H1 (cell line): Measurements from ENCODE around the gene KRTAP4-12. TPM values are rescaled to one million over a fixed set of nuclear protein-coding genes. Genes with fewer than 3 reads are reported as not detected.

Source experiments
- CTCF ChIA-PET: fragments of 300-600 bp; sonication (Branson Sonifier 250); formaldehyde crosslinking; loops from one replicate; lab custom pipeline; 2021; ENCODE audit not compliant: partially characterized antibody; lab: Charles Lee
- POLR2A ChIA-PET: fragments of 300-600 bp; sonication (Branson Sonifier 250); formaldehyde crosslinking; loops from one replicate; lab custom pipeline; 2021; ENCODE audit warnings: inconsistent platforms; ENCODE audit not compliant: partially characterized antibody; lab: Charles Lee
- DNase-seq, 2 experiments: peaks; one replicate each; pipeline versions ENCODE4 v3.0.0 to v3.0.0-alpha.2; 2010 to 2022; ENCODE audit warnings: low spot score in 2 of 2, low read depth in 1 of 2, mixed read lengths in 1 of 2
- FAIRE-seq: peaks from 2 replicates; lab custom pipeline; 2011; peaks lifted over from hg19 to GRCh38; lab: Jason Lieb, UNC
- H2AFZ ChIP-seq: 2 replicates; pipeline ENCODE4 v1.8.1; 2012; ENCODE audit warnings: low read length, inconsistent platforms
- H2AK5ac ChIP-seq: 2 replicates; pipeline ENCODE4 v1.6.1; 2013; ENCODE audit warnings: low read depth, low read length
- H2BK120ac ChIP-seq: replicated peaks from 2 replicates; pipeline ENCODE3; 2013; ENCODE audit warnings: low read depth, low read length, inconsistent platforms
- H2BK12ac ChIP-seq: 2 replicates; pipeline ENCODE4 v1.6.1; 2013; ENCODE audit warnings: low read depth, low read length
- H2BK15ac ChIP-seq: 2 replicates; pipeline ENCODE4 v1.6.1; 2013; ENCODE audit warnings: low read length
- H2BK20ac ChIP-seq: 2 replicates; pipeline ENCODE4 v1.6.1; 2013; ENCODE audit warnings: low read length
- H2BK5ac ChIP-seq: 2 replicates; pipeline ENCODE4 v1.6.1; 2013; ENCODE audit warnings: low read depth, low read length
- H3K14ac ChIP-seq: 2 replicates; pipeline ENCODE4 v1.6.1; 2013; ENCODE audit warnings: inconsistent platforms; ENCODE audit not compliant: insufficient read length
- H3K18ac ChIP-seq: 2 replicates; pipeline ENCODE4 v1.6.1; 2013; ENCODE audit warnings: low read length; ENCODE audit errors: extremely low read depth
- H3K23ac ChIP-seq: 2 replicates; pipeline ENCODE4 v1.6.1; 2013; ENCODE audit warnings: inconsistent platforms; ENCODE audit not compliant: insufficient read length
- H3K23me2 ChIP-seq: 2 replicates; pipeline ENCODE4 v1.6.1; 2013; ENCODE audit warnings: low read depth, low read length
- H3K27ac ChIP-seq: 2 replicates; pipeline ENCODE4 v1.6.1; 2011; ENCODE audit warnings: low read depth, low read length, inconsistent platforms
- H3K27me3 ChIP-seq, 4 experiments: replicated peaks in 1 of 4; 1 replicate in 1 of 4; 2 replicates in 3 of 4; pipeline versions ENCODE4 v1.6.1 to v1.8.1; 2011 to 2013; ENCODE audit warnings: low read length in 3 of 4, mild to moderate bottlenecking in 3 of 4, inconsistent platforms in 2 of 4, mixed read lengths in 2 of 4, moderate library complexity in 1 of 4; ENCODE audit not compliant: control insufficient read depth in 3 of 4, insufficient read depth in 3 of 4; ENCODE audit errors: extremely low read depth in 1 of 4
- H3K36me3 ChIP-seq, 4 experiments: 2 replicates each; pipeline versions ENCODE4 v1.6.1 to v1.8.1; 2011 to 2013; ENCODE audit warnings: mild to moderate bottlenecking in 4 of 4, low read length in 3 of 4, moderate library complexity in 2 of 4, control low read depth in 1 of 4, inconsistent platforms in 1 of 4; ENCODE audit not compliant: insufficient read depth in 4 of 4, control insufficient read depth in 2 of 4
- H3K4ac ChIP-seq: replicated peaks from 2 replicates; pipeline ENCODE3; 2013; ENCODE audit warnings: low read length, low read depth, mixed read lengths, inconsistent platforms; ENCODE audit not compliant: insufficient read length
- H3K4me1 ChIP-seq, 4 experiments: replicated peaks in 1 of 4; 1 replicate in 1 of 4; 2 replicates in 3 of 4; pipeline versions ENCODE4 v1.6.1 to v1.8.1; 2011 to 2013; ENCODE audit warnings: low read length in 3 of 4, inconsistent platforms in 2 of 4, mixed read lengths in 1 of 4; ENCODE audit not compliant: insufficient read depth in 4 of 4, control insufficient read depth in 3 of 4
- H3K4me2 ChIP-seq, 2 experiments: 2 replicates each; pipeline versions ENCODE4 v1.6.1 to v1.8.1; 2011 to 2013; ENCODE audit warnings: low read depth in 2 of 2, low read length in 2 of 2, control low read depth in 1 of 2, inconsistent platforms in 1 of 2, mild to moderate bottlenecking in 1 of 2; ENCODE audit not compliant: insufficient read depth in 1 of 2
- H3K4me3 ChIP-seq, 4 experiments: fragments of 200-600, 300-600 bp in 1 of 4; sonication (generic), shearing (Covaris generic), sonication (Bioruptor Twin) in 1 of 4; 2 replicates each; pipeline versions ENCODE4 v1.5.1 to v1.8.1; 2011 to 2016; ENCODE audit warnings: low read length in 4 of 4, low read depth in 3 of 4, control low read depth in 2 of 4, inconsistent platforms in 2 of 4, mild to moderate bottlenecking in 2 of 4, mixed read lengths in 1 of 4, moderate library complexity in 1 of 4; ENCODE audit not compliant: insufficient read depth in 2 of 4; ENCODE audit errors: extremely low read depth in 1 of 4
- H3K56ac ChIP-seq: replicated peaks from 2 replicates; pipeline ENCODE3; 2013; ENCODE audit warnings: low read depth, mild to moderate bottlenecking, mixed read lengths, low read length, inconsistent platforms; ENCODE audit not compliant: insufficient read length
- H3K79me1 ChIP-seq: 2 replicates; pipeline ENCODE4 v1.6.1; 2013; ENCODE audit warnings: low read depth, low read length, control low read depth
- H3K79me2 ChIP-seq, 2 experiments: 2 replicates each; pipeline versions ENCODE4 v1.6.1 to v1.8.1; 2012 to 2013; ENCODE audit warnings: low read length in 2 of 2, mild to moderate bottlenecking in 2 of 2, inconsistent platforms in 1 of 2; ENCODE audit not compliant: insufficient read depth in 2 of 2, control insufficient read depth in 1 of 2
- H3K9ac ChIP-seq, 4 experiments: replicated peaks in 1 of 4; 1 replicate in 1 of 4; 2 replicates in 3 of 4; pipeline versions ENCODE4 v1.6.1 to v1.8.1; 2011 to 2013; ENCODE audit warnings: low read depth in 3 of 4, low read length in 3 of 4, control low read depth in 2 of 4, mild to moderate bottlenecking in 2 of 4, moderate library complexity in 2 of 4, inconsistent platforms in 1 of 4; ENCODE audit errors: extremely low read depth in 1 of 4
- H3K9me3 ChIP-seq, 2 experiments: 2 replicates each; pipeline versions ENCODE4 v1.6.1 to v1.8.1; 2012 to 2013; ENCODE audit warnings: mild to moderate bottlenecking in 2 of 2, moderate library complexity in 2 of 2, control low read depth in 1 of 2, inconsistent platforms in 1 of 2, low read depth in 1 of 2, low read length in 1 of 2, mixed read lengths in 1 of 2; ENCODE audit not compliant: insufficient read depth in 2 of 2
- H4K20me1 ChIP-seq, 2 experiments: replicated peaks in 1 of 2; 2 replicates each; pipeline versions ENCODE3 to v1.8.1; 2011 to 2013; ENCODE audit warnings: inconsistent platforms in 2 of 2, low read length in 2 of 2, mild to moderate bottlenecking in 1 of 2; ENCODE audit not compliant: insufficient read depth in 2 of 2, control insufficient read depth in 1 of 2
- H4K5ac ChIP-seq: 2 replicates; pipeline ENCODE4 v1.6.1; 2013; ENCODE audit warnings: low read length, low read depth, mixed read lengths, inconsistent platforms; ENCODE audit not compliant: insufficient read length
- H4K8ac ChIP-seq: 2 replicates; pipeline ENCODE4 v1.8.0; 2013; ENCODE audit warnings: mild to moderate bottlenecking, moderate library complexity, low read length, inconsistent platforms; ENCODE audit not compliant: insufficient read depth; ENCODE audit errors: extremely low read depth
- H4K91ac ChIP-seq: replicated peaks from 2 replicates; pipeline ENCODE3; 2013; ENCODE audit warnings: low read length, mixed read lengths, inconsistent platforms; ENCODE audit not compliant: insufficient read length
- ASH2L ChIP-seq: fragments of 200-600, 300-600 bp; sonication (generic); IDR thresholded peaks from one replicate; pipeline ENCODE4 v1.7.1; 2017; ENCODE audit warnings: low read length
- CREB1 ChIP-seq: IDR thresholded peaks from 2 replicates; pipeline ENCODE4 v1.6.1; 2012; ENCODE audit warnings: inconsistent platforms
- KDM5A ChIP-seq: fragments of 200-600 bp; IDR thresholded peaks from 2 replicates; pipeline ENCODE4 v1.7.1; 2012; ENCODE audit warnings: mild to moderate bottlenecking, low read length, inconsistent platforms, mixed read lengths
- POLR2A ChIP-seq, 2 experiments: IDR thresholded peaks; 1 replicate in 1 of 2; 2 replicates in 1 of 2; pipeline ENCODE4 v1.6.1; 2011; ENCODE audit warnings: low read depth in 2 of 2, low read length in 2 of 2, mild to moderate bottlenecking in 2 of 2; ENCODE audit errors: control extremely low read depth in 1 of 2
- POU5F1 ChIP-seq: IDR thresholded peaks from 2 replicates; pipeline ENCODE4 v1.6.1; 2011; ENCODE audit warnings: low read depth, mild to moderate bottlenecking, low read length, moderate library complexity
- RNF2 ChIP-seq: fragments of 200-900, 300-1000 bp; sonication (generic); IDR thresholded peaks from 2 replicates; pipeline ENCODE4 v1.7.1; 2016; ENCODE audit warnings: borderline replicate concordance, low read depth, mild to moderate bottlenecking, antibody characterized with exemption, low read length; ENCODE audit not compliant: poor library complexity, severe bottlenecking; ENCODE audit errors: missing control alignments
- TAF7 ChIP-seq: optimal IDR thresholded peaks from 2 replicates; pipeline ENCODE3; 2011; ENCODE audit warnings: low read depth, mild to moderate bottlenecking, inconsistent platforms, low read length, moderate library complexity, borderline replicate concordance
- TEAD4 ChIP-seq: IDR thresholded peaks from 2 replicates; pipeline ENCODE4 v1.6.1; 2012; ENCODE audit warnings: low read depth, low read length, inconsistent platforms, mixed read lengths
- WGBS, 2 experiments: shearing (Covaris generic) in 1 of 2; methylation state at CpG; one replicate each; pipeline versions ENCODE4 v1.1.6 to v1.1.7; 2013 to 2015; ENCODE audit warnings: low lambda C conversion rate in 2 of 2, mixed read lengths in 2 of 2, inconsistent platforms in 1 of 2, low coverage in 1 of 2, missing lambda C conversion rate in 1 of 2; ENCODE audit not compliant: insufficient replicate concordance in 2 of 2, insufficient coverage in 1 of 2, insufficient read length in 1 of 2; ENCODE audit errors: extremely low coverage in 1 of 2, missing lambda C conversion rate in 1 of 2; 5-methylcytosine and 5-hydroxymethylcytosine counted together
- polyA plus RNA-seq, 7 experiments: library from polyadenylated mRNA; depleted of rRNA in 3 of 7; stranded (reverse) in 5 of 7; unstranded in 2 of 7; fragments of >200 nt in 5 of 7; fragments of 200-250 nt in 2 of 7; gene quantifications; 1 replicate in 5 of 7; 2 replicates in 1 of 7; 4 replicates in 1 of 7; pipeline versions ENCODE4 v1.2.1 to v1.2.3, GENCODE V29; 2011 to 2013; ENCODE audit warnings: missing spikeins in 2 of 7, mixed read lengths in 2 of 7
- total RNA-seq: library from RNA; stranded (reverse); fragmentation: NEBNext Ultra II Directional; extraction: Animal tissue kit (Norgen Biotek cat#: 25700); gene quantifications from 2 replicates; pipeline ENCODE4 v1.2.1, GENCODE V29; 2021

The KRTAP4-12 gene
- total and polyA plus RNA-seq, 2 of the 8 experiments (the other 6 are each of a cell fraction or from before 2014, with no cell fraction given): not detected

DNA sequence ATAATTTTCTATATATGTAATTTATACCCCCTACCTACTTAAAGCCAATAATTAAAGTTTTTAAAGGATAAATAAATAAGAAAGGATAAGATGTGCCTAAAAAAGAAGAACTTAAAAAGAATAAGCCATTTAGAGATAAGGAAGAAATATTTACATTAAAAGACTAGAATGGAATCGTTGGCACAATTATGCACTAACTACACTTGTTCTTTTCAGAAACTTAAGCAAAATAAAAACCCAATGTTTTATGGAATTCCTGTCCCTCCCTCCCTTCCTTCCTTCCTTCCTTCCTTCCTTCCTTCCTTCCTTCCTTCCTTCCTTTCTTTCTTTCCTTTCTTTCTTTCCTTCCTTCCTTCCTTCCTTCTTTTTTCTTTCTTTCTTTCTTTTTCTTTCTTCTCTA, 20.9 kb upstream of the KRTAP4-12 start:
- H4K20me1 ChIP-seq: no peaks in the 10 kb centered on the region
- no peak overlapping the region for H3K4me3 ChIP-seq
- no peak overlapping the region for H4K8ac ChIP-seq
- no peak overlapping the region for H2BK120ac ChIP-seq
- TF ChIP-seq KDM5A (no peak), POU5F1 (no peak), CREB1 (no peak), TAF7 (no peak), ASH2L (no peak), TEAD4 (no peak), RNF2 (no peak), POLR2A (IDR thresholded peaks at IDR 0.05; ENCODE audit: control extremely low read depth in 1 of 2, low read depth in 2 of 2, low read length in 2 of 2) (no peak)
- TF ChIP-seq, all 59 proteins: peak for 0
- 100% methylated on average over 1 of the region's 1 CpG; no CpG with 5 or more reads in 1 of the 2 experiments for WGBS, 2 experiments
- no peaks in the 10 kb centered on the region for H3K36me3 ChIP-seq
- no peak overlapping the region for H3K18ac ChIP-seq
- no peak overlapping the region for H3K14ac ChIP-seq
- ChIA-PET POLR2A (no interaction called here), CTCF (no interaction called here)
- no peak overlapping the region for H3K56ac ChIP-seq
- H2AFZ ChIP-seq: no peak overlapping the region
- no peak overlapping the region for H2AK5ac ChIP-seq
- no peak overlapping the region for H3K4ac ChIP-seq
- H3K23me2 ChIP-seq: peaks cover 2% of the 10 kb centered on the region; the same call in 1 of the 2 replicates
- H3K4me2 ChIP-seq: no peak overlapping the region
- no peak overlapping the region for H3K27ac ChIP-seq
- no peaks in the 10 kb centered on the region for H3K79me1 ChIP-seq
- no peak overlapping the region for H4K91ac ChIP-seq
- H2BK12ac ChIP-seq: no peak overlapping the region
- no peak overlapping the region for H2BK5ac ChIP-seq
- H4K5ac ChIP-seq: no peak overlapping the region
- H3K79me2 ChIP-seq: no peaks in the 10 kb centered on the region
- FAIRE-seq (no peak), DNase-seq (no peak)
- peaks cover 10 to 12% of the 10 kb centered on the region in 2 experiments; a peak in 3 of 4 replicates for H3K9me3 ChIP-seq
- H3K23ac ChIP-seq: no peak overlapping the region
- no peak overlapping the region for H2BK20ac ChIP-seq
- no peak overlapping the region for H2BK15ac ChIP-seq
- no peaks in the 10 kb centered on the region for H3K4me1 ChIP-seq
- no peaks in the 10 kb centered on the region for H3K27me3 ChIP-seq
- no peak overlapping the region for H3K9ac ChIP-seq
